ENCODE measurements around the gene MYLK4.
A peak's percentile ranks its signal among the peaks of the same experiment; 100 is the strongest.

MYLK4 gene

DNA sequence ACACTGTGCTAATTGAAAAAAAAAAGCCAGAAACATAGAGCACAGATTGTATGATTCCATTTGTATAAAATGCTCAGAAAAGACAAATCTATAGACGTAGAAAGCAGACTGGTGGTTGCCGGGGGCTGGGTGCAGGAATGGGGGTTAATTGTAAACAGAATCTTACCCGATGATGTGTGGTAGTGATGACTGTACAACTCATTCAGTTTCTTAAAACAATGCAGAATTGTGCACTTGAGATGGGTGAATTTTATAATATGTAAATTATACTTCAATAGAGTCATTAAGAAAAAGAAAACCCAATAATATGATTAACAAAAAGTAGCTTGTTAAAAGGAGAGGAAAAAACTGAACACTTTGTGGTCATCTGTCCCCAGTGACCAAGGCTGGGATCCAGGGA lies 3.7 kb upstream of the MYLK4 start:
- DNase-seq, result no peak

GRCh38 chr6:2753743-2754142 lies 3.0 kb upstream of the MYLK4 start:
- no peak for DNase-seq

DNA sequence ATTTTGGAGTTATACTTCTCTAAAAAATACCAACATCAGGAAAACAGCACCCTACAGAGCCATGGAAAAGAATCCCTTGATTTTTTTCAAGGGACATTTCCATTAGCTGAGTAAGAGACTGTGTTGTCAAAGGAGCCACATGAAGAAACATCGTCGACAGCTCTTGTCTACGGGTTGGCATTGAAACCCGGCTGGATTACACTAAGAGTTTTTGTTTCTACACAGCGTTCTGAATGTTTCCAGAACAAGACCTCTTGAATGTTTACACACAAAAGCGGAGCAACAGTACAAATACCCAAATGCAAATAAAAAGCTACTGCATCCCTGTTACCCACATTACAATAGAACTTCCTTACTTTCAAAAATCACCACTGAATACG lies 2.4 kb upstream of the MYLK4 start:
- DNase-seq, result no peak

DNA sequence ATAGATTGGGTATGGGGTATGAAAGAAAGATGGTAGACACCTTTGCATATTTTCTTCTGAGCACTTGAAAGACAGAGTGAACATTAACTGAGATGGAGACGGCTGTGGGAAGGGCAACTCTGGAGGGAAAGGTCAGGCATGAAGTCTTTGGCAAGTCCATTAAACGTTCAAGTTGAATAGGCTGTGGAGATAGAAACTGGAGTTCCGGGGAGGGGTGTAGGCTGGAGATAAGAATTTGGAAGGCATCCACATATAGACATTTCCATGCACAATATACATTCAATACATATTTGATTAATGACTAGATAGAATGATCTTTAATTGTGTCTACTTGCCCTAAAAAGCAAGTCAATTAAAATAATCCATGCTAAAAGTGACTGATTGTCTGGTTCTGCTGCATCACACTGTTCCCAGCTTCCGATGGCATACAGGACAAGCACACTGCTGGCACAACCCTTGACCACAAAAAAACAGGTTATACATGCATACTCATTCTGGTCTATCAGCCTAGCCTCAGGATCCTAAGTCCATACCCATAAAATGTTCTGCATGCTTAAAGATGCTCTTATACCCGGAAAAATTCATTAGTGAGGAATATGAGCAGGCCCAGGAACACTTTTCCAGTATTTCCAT lies 1.9 kb upstream of the MYLK4 start:
- no peak for DNase-seq

- DNase-seq, result no peak
Observed at GRCh38 chr6:2751871-2752270, 1.1 kb upstream of the MYLK4 start.

DNA sequence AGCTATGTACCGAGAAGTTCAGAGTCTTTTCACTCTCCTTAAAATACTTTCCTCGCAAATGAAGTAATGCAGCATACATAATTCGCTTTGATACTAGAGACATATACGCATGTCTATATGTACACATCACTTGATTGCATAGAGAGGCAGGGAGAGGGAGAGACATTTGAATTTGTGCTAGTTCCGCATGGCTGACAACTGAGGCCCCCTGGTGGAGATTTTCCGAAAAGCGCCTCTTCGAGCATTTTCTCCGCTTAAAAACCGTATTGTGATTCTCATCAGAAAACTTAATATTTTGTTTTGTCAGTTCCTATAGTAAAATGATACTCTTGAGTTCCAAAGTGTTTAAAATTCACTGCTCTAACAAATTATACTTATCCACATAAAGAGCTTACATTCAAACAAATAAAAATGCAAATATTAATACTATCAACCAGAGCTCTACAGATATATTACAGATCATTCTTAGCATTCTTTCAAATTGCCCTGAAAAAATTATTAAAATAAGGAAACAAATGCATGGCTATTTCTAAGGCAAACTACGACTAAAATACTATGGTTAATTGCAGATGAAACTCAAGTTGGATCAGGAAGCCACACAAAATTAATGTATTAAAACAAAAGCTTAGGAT lies 637 bp downstream of the MYLK4 start:
- peak; percentile 81 for DNase-seq

GRCh38 chr6:2748183-2748582 lies 2.5 kb downstream of the MYLK4 start:
- DNase-seq, result no peak

- no peak for DNase-seq
Observed at GRCh38 chr6:2746557-2747061, 4.1 kb downstream of the MYLK4 start.

GRCh38 chr6:2745246-2745645 lies 5.5 kb downstream of the MYLK4 start:
- no peak for DNase-seq

DNA sequence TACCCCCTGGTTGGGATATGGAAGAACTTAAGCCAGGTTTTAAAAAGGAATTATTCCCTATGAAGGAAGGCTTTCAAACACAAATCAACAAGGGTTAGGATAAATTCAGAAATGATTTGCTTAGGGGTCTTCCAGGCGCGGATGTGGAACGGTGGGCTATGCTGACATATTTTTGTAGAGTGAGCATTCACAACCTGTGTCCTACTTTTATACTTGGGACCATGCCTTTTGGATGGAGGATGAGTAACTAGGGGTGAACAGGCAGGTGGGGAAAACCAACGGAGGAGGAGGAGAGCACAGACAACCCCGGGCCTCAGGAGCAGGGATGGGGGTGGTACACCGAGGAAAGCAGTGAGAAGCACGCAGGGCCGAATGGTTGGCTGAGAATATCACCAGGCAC lies 5.9 kb downstream of the MYLK4 start:
- DNase-seq, result no peak

GRCh38 chr6:2744209-2744771 lies 6.4 kb downstream of the MYLK4 start:
- DNase-seq, result no peak

DNA sequence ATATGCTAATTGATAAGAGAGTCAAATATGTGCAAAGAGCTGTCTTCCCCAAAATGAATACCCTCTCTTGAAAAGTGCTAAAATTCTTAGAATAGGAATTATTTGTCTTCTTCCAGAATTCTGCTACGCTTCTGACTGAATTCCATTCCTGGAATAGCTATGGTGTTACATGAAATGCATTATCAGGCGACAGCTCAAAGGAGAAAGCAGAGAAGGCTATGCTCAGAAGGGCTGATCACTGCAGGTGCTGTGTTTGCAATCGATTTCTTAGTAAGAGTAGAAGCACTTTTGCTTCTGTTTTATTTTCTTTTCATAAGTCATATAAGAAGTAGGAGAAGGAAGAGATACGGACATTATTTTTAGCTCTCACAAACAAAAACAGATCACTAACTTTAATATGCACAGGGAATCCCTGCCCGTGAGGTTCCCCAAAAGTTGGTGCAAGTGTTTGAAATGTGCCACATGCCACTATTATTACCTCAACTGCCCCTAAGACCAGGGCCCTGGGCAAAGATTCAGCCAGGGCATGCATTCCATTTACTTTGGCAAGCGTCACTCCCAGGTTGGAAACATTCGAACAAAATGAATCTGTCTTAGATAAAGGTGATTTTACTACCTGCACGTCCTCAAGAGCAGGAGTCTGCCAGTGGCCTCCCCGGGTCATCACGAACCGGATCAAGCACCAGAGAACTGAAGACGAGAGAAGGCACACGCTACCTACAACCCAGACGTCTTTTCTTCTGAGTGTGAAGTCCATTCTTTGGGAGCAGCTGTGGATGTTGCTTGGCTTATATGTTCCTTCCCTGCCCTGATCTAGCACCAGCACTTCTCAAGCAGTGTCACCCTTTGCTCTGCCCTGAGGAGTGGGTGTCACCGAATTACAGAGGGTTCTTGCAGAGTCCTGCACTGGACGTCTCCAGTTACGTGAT lies 7.2 kb downstream of the MYLK4 start:
- no peak for DNase-seq

- no peak for DNase-seq
Observed at GRCh38 chr6:2741756-2742155, 9.0 kb downstream of the MYLK4 start.

- DNase-seq, result peak; percentile 71
Observed at GRCh38 chr6:2740581-2740980, 10.1 kb downstream of the MYLK4 start.

DNA sequence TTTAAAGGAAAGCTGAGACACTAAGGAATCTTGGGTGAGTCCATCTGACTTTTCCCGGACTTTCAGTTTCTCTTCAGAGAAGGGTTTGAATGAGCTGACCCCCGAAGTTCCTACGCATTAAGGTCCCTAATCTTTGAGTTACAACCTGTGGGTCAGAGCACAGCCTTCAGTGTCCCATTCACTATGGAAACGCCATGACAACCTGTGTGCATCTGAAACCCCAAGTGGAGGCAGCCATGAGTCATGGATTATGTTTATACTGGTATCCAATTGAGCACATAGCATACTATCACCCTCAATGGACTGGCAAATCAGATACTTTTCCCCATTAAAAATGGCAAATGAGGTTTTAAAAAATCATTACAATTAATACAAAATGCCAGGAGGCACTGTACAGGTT lies 11.4 kb downstream of the MYLK4 start:
- DNase-seq, result no peak

- peak; percentile 71 for DNase-seq
Observed at GRCh38 chr6:2738373-2738979, 12.2 kb downstream of the MYLK4 start.

DNA sequence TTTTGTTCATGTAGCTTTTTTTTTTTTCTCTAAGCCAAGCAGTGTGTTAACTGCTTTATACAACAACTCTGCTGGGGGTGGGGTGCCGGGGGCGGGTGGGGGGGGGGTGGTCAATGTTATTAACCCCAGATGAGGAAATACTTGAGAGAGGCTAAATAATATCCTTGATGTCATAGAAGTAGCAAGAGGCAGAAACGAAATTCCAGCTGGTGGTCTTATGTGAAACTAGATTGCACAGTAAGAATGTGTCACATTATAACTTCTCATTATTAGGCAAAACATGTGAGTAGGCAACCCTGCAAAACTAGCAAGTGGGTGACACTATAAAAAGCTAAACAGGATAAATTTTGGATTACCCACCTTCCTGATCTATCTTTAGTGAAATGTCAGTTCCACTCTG lies 12.8 kb downstream of the MYLK4 start:
- DNase-seq, result peak; percentile 86

- DNase-seq, result peak; percentile 58
Observed at GRCh38 chr6:2734488-2735166, 16.1 kb downstream of the MYLK4 start.

GRCh38 chr6:2733736-2734480 lies 16.8 kb downstream of the MYLK4 start:
- no peak for DNase-seq

DNA sequence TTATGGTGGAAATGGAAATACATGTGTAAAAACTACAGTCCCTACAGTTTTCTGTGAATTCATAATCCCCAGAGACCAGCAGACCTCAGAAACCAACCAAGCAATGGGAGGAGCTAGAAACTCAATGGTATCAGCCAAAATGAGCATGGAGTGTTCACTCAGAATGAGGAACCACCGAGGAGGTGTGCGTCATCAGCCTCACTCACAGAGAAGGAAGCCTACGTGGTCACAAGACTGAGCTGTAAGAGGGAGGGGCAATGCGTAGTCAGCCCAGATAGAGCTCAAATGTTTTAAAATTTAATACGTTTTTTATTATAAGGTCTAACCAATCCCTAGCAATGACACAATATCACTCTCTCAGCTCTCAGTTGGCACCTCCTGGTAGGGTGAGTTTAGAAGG lies 17.4 kb downstream of the MYLK4 start:
- peak; percentile 98 for DNase-seq

DNA sequence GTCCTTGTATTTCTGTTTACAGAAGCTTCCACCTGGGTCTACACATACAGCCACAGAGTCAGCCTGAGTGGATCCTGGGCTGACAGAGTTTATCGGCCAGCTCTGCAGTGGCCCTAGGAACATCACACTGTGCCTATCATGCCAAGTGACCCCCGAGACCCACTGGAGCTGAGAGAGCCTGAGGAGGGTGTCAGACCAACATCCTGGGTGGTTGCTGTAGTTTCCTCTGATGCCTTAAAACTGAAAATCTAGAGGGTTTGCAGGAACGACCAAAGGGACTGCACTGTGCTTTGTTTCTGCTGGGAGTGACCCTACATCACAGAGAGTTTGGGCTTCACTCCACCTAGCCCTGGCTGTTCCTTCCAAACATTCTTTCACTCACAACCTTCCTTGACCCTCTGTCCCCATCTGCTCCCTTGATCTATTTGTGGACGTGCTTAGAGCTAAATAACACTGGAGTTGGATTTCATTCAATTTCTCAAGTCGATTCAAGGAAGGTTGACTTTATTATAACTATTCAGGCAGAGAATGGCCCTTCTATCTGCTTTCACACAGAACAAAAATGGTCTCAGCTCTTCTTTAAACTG lies 18.1 kb downstream of the MYLK4 start:
- no peak for DNase-seq
